Esophagus muscularis mucosa (tissue), 4 donors: Measurements from ENCODE around the gene DIP2A. TPM values are rescaled to one million over a fixed set of nuclear protein-coding genes. Genes with fewer than 3 reads are reported as not detected.
A peak's percentile ranks its signal among the peaks of the same experiment; 100 is the strongest.
"Not testable (repeated sequence)": the region's sequence is repeated elsewhere in the genome, so short reads cannot be mapped to it uniquely, and the experiment has no call there.

ENCODE experiments used
- DNase-seq: peaks from one replicate; pipeline ENCODE4 v3.0.0-alpha.2; 2017; ENCODE audit errors: extremely low spot score
- H3K27ac ChIP-seq, 4 donors: fragments of 200-600 bp; sonication (generic); replicated peaks in 1 of 4; 1 replicate in 3 of 4; 2 replicates in 1 of 4; pipeline ENCODE4 v1.5.1; 2016 to 2019; ENCODE audit warnings: mild to moderate bottlenecking in 1 of 4
- H3K27me3 ChIP-seq, 4 donors: fragments of 200-600 bp; sonication (generic); one replicate each; pipeline versions ENCODE4 v1.5.1 to v1.6.0; 2016 to 2019
- H3K36me3 ChIP-seq, 4 donors: fragments of 200-600 bp; sonication (generic); one replicate each; pipeline ENCODE4 v1.5.1; 2016 to 2019
- H3K4me1 ChIP-seq, 4 donors: fragments of 200-600 bp; sonication (generic); one replicate each; pipeline ENCODE4 v1.5.1; 2016 to 2019
- H3K4me3 ChIP-seq, 4 donors: fragments of 200-600 bp; sonication (generic); 1 replicate in 2 of 4; 2 replicates in 2 of 4; pipeline ENCODE4 v1.5.1; 2016 to 2019; ENCODE audit warnings: mild to moderate bottlenecking in 4 of 4, moderate library complexity in 1 of 4
- H3K9me3 ChIP-seq, 4 donors: fragments of 200-600 bp; sonication (generic); 1 replicate in 3 of 4; 2 replicates in 1 of 4; pipeline ENCODE4 v1.5.1; 2016 to 2019
- EP300 ChIP-seq: sonication (generic); formaldehyde crosslinking; IDR thresholded peaks from one replicate; pipeline ENCODE4 v1.6.1; 2017; ENCODE audit warnings: antibody characterized with exemption
- POLR2A ChIP-seq: fragments of 450-650 bp; IDR thresholded peaks from one replicate; pipeline ENCODE4 v1.6.1; 2017; ENCODE audit warnings: antibody characterized with exemption, moderate library complexity, mild to moderate bottlenecking, low read depth
- POLR2AphosphoS5 ChIP-seq, 2 donors: sonication (generic); formaldehyde crosslinking; IDR thresholded peaks; one replicate each; pipeline ENCODE4 v1.6.1; 2017; ENCODE audit warnings: antibody characterized with exemption in 2 of 2
- WGBS: methylation state at CpG from one replicate; pipeline ENCODE4 v1.1.5; 2018; 5-methylcytosine and 5-hydroxymethylcytosine counted together
- intact Hi-C: fragments of 100-400 bp; cut with DNase I; formaldehyde crosslinking; loops from one replicate; pipeline ENCODE4 v1.15.1; 2023
- total RNA-seq, 4 donors: library from RNA; depleted of rRNA; stranded (reverse); fragments of >200 nt; gene quantifications; one replicate each; pipeline versions ENCODE4 v1.1.0 to v1.2.1, GENCODE V29; 2016
- TF ChIP-seq, protein P1 (sequence below), 3 experiments: fragments of 200-600 bp in 2 of 3; fragments of 450-650 bp in 1 of 3; sonication (generic) in 2 of 3; IDR thresholded peaks; one replicate each; pipeline ENCODE4 v1.5.1; 2017 to 2019; ENCODE audit warnings: antibody characterized with exemption in 3 of 3, mild to moderate bottlenecking in 2 of 3, moderate library complexity in 1 of 3

DIP2A gene
- total RNA-seq, 4 donors from 2014 or later: 19.2 to 33.4 (median 28.7) TPM

DNA sequence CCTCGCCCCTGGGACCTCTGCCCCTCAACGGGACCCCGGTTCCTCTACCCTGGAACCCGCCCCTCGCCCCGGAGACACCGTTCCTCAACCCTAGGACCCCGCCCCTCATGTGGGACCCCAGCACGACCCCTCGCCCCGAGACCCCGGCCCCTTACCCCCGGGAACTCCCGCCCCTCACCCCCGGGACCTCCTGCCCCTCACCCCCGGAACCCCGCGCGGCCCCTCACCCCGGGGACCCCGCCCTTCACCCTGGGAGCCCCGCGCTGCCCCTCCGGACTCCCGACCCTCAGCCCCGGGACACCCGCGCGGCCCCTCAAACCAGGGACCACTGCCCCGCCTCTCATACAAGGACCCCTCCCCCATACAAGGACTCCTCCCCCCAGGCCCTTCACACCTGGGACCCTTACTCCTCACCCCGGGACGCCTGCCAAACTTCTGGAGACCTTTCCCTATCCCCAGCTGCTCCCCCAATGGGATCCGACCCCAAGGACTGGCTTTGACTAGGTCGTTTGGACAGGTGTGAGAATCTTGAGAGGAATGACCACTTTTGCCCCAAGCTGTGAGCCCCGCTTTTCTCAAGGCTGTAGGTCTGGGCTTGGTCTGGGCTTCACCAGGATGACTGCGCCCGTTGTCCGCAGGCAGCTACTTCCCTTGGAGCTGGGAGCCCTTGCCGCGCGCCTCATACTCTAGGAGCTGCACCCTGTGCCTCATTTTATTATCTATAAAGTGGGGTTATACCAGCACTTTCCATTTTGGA, 843 bp downstream of the DIP2A start:
- Histone ChIP-seq H3K36me3 (peaks cover 0 to 8% (median 0%) of the 10 kb centered on the region in 4 donors), H3K4me3 (peak overlapping the region; percentile 88 to 100 (median 96)), H3K4me1 (peaks cover 52 to 74% (median 63%) of the 10 kb centered on the region in 4 donors), H3K27me3 (no peaks in the 10 kb centered on the region), H3K27ac (peak overlapping the region; percentile 89 to 94 (median 91)), H3K9me3 (no peaks in the 10 kb centered on the region)
- 2% methylated on average over 13 of the region's 41 CpGs for WGBS
- TF ChIP-seq, protein P1, sequence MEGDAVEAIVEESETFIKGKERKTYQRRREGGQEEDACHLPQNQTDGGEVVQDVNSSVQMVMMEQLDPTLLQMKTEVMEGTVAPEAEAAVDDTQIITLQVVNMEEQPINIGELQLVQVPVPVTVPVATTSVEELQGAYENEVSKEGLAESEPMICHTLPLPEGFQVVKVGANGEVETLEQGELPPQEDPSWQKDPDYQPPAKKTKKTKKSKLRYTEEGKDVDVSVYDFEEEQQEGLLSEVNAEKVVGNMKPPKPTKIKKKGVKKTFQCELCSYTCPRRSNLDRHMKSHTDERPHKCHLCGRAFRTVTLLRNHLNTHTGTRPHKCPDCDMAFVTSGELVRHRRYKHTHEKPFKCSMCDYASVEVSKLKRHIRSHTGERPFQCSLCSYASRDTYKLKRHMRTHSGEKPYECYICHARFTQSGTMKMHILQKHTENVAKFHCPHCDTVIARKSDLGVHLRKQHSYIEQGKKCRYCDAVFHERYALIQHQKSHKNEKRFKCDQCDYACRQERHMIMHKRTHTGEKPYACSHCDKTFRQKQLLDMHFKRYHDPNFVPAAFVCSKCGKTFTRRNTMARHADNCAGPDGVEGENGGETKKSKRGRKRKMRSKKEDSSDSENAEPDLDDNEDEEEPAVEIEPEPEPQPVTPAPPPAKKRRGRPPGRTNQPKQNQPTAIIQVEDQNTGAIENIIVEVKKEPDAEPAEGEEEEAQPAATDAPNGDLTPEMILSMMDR (IDR thresholded peaks at IDR 0.05): no peak
- TF ChIP-seq POLR2A: no peak
- no peak for TF ChIP-seq POLR2AphosphoS5 (IDR thresholded peaks at IDR 0.05)
- TF ChIP-seq EP300: no peak
- DNase-seq: no peak
- intact Hi-C loops: loop anchor here (10.0 kb wide), 1 partner anchor 135 kb away; the partner anchor contains the start of genes C21orf58 and PCNT

DNA sequence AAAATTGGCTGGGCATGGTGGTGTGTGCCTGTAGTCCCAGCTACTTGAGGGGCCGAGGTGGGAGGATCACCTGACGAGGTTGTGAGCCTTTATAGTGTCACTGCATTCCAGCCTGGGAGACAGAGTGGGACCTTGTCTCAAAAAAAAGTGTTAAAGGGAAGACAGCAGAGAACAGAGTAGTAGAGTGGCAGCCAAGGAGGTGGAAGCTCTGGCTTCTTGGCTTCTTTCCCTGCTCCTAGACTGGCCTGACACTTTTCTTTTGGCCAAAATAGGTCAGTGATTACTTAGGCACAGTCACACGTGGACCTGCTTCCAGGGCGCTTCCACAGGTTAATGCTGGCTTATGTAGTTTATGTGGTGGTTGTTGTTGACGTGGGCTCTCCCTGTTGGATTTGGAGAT, 3.2 kb downstream of the DIP2A start:
- WGBS: 56% methylated on average over 5 of the region's 5 CpGs
- no peak for DNase-seq
- Histone ChIP-seq H3K36me3 (peaks cover 0 to 8% (median 0%) of the 10 kb centered on the region in 4 donors), H3K27me3 (no peaks in the 10 kb centered on the region), H3K4me1 (peaks cover 28 to 51% (median 41%) of the 10 kb centered on the region in 4 donors), H3K27ac (peak overlapping the region; percentile 3 to 29 (median 12)), H3K9me3 (no peaks in the 10 kb centered on the region), H3K4me3 (no peak overlapping the region)
- intact Hi-C loops: no loop called here
- TF ChIP-seq POLR2AphosphoS5 (IDR thresholded peaks at IDR 0.05) (no peak), EP300 (no peak), POLR2A (no peak)
- TF ChIP-seq, protein P1 (IDR thresholded peaks at IDR 0.05): no peak

DNA sequence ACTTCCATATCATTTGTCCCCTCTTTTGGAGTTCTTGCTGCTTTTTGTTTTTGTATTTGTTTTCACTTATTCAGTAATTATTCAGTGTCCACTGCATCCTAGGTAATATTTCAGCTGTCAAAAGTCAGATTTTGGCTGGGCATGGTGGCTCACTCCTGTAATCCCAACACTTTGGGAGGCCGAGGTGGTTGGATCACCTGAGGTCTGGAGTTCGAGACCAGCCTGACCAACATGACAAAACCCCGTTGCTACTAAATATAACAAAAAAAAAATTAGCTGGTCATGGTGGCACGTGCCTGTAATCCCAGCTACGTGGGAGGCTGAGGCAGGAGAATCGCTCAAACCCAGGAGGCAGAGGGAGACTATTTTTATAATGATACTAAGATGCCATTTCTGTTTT, 6.5 kb downstream of the DIP2A start:
- H3K9me3 ChIP-seq, intact Hi-C loops, H3K27ac ChIP-seq, H3K4me3 ChIP-seq, H3K27me3 ChIP-seq, DNase-seq: not testable (repeated sequence)
- Histone ChIP-seq H3K4me1 (peaks cover 13 to 26% (median 23%) of the 10 kb centered on the region in 4 donors), H3K36me3 (peaks cover 0 to 15% (median 5%) of the 10 kb centered on the region in 4 donors)
- WGBS: 91% methylated on average over 6 of the region's 6 CpGs

DNA sequence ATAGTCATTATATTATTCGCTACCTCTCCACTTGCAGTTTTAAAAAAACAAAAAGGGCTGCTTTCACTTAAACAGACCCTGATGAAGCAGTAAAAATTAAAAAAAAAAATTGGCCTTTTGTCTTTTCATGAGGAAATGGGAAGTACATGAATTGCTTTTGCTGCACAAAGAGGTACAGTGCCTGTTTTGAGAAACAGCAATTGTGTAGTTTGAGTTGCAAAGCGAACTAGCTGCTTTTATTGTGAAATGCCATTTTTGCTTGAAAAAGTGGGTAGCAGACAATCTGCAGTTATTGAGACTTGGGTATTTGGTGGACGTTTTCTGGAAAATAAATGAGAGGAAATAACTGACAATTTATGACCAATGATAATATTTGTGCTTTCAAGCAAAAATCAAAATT, 7.0 kb downstream of the DIP2A start:
- Histone ChIP-seq H3K4me3 (no peak overlapping the region), H3K4me1 (peaks cover 10 to 21% (median 18%) of the 10 kb centered on the region in 4 donors), H3K9me3 (no peaks in the 10 kb centered on the region), H3K36me3 (peaks cover 0 to 15% (median 5%) of the 10 kb centered on the region in 4 donors), H3K27ac (no peak overlapping the region), H3K27me3 (no peaks in the 10 kb centered on the region)
- no peak for DNase-seq
- intact Hi-C loops: no loop called here
- no peak for TF ChIP-seq POLR2A
- no peak for TF ChIP-seq EP300
- TF ChIP-seq, protein P1 (IDR thresholded peaks at IDR 0.05): no peak
- no peak for TF ChIP-seq POLR2AphosphoS5 (IDR thresholded peaks at IDR 0.05)
- WGBS: 77% methylated on average over 3 of the region's 3 CpGs

DNA sequence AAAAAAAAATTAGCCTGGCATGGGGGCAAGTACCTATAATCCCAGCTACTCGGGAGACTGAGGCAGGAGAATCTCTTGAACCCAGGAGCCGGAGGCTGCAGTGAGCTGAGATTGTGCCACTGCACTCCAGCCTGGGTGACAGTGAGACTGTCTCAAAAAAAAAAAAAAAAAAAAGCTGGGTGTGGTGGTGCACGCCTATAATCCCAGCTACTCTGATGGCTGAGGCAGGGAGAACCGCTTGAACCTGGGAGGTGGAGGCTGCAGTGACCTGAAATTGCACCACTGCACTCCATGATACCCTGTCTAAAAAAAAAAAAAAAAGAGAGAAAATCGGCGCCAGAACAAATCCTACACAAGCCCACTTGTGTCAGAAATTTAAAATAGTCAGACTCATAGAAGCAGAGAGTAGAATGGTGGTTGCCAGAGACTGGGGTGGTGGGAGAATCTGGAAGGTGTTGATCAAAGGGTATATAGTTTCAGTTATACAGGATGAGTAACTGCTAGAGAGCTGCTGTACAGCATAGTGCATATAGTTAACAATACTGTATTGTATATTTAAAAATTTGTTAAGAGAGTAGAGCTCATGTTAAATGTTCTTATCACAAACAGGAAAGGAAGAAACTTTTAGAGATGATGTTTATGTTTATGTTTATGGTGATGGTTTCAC, 9.6 kb downstream of the DIP2A start:
- 89% methylated on average over 6 of the region's 6 CpGs for WGBS
- no peak for DNase-seq
- TF ChIP-seq POLR2AphosphoS5 (IDR thresholded peaks at IDR 0.05): no peak
- no peak for TF ChIP-seq POLR2A
- no peak for TF ChIP-seq EP300
- TF ChIP-seq, protein P1 (IDR thresholded peaks at IDR 0.05): no peak

More for the DNA sequence above, 9.6 kb downstream of the DIP2A start:
- no peaks in the 10 kb centered on the region for H3K9me3 ChIP-seq
- H3K36me3 ChIP-seq: peaks cover 0 to 11% (median 5%) of the 10 kb centered on the region in 4 donors
- peaks cover 12 to 18% (median 17%) of the 10 kb centered on the region in 4 donors for H3K4me1 ChIP-seq
- intact Hi-C loops: no loop called here
- H3K27me3 ChIP-seq: no peaks in the 10 kb centered on the region
- H3K27ac ChIP-seq: no peak overlapping the region
- no peak overlapping the region for H3K4me3 ChIP-seq
